ENCODE data around the gene SYNPO2. TPM values are rescaled to one million over a fixed set of nuclear protein-coding genes. Genes with fewer than 3 reads are reported as not detected.

SYNPO2 gene
- total RNA-seq, 1 donor from 2014 or later, result 188 TPM

DNA sequence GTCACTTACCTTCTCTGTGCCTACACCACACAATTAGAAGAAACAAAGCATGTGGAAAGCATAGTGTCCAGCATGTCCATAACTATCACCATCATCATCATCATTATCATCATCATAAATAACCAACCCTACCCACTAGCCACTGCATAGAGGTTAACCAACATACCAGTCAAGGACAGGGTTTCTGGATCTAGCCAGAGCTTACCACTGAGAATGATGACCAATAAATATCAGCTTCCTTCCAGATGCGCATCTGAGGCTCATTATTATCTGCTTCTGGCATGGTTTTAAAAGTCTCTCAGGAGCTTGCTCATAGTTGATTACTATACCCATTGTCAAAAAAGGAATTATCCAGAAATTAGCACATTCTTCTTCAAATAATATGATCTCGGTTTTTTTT is 221.5 kb downstream of the SYNPO2 start:
- DNase-seq, result no peak
- intact Hi-C loops (cut with micrococcal nuclease), result no loop called here
- no peak for ATAC-seq

Other genes starting within 250 kb of the SYNPO2 start
- 31.5 TPM for gene METTL14, start 203.5 kb upstream of the SYNPO2 start, total RNA-seq
- gene SEC24D, start 52.7 kb upstream of the SYNPO2 start, total RNA-seq, result 12.5 TPM
- 792 TPM for gene MYOZ2, start 247.0 kb downstream of the SYNPO2 start, total RNA-seq